Testis (tissue), 2 donors: ENCODE measurements around the gene SEMA3F.

Experiments used
- POLR2A ChIP-seq: fragments of 450-650 bp; IDR thresholded peaks from one replicate; pipeline ENCODE4 v1.6.1; 2017; ENCODE audit warnings: antibody characterized with exemption, mild to moderate bottlenecking, moderate library complexity
- TF ChIP-seq, protein P1 (sequence below), 3 experiments: fragments of 450-650 bp in 2 of 3; fragments of 200-600 bp in 1 of 3; sonication (generic) in 1 of 3; IDR thresholded peaks; one replicate each; pipeline ENCODE4 v1.5.1; 2016 to 2019; ENCODE audit warnings: antibody characterized with exemption in 3 of 3, mild to moderate bottlenecking in 2 of 3, moderate library complexity in 1 of 3

DNA sequence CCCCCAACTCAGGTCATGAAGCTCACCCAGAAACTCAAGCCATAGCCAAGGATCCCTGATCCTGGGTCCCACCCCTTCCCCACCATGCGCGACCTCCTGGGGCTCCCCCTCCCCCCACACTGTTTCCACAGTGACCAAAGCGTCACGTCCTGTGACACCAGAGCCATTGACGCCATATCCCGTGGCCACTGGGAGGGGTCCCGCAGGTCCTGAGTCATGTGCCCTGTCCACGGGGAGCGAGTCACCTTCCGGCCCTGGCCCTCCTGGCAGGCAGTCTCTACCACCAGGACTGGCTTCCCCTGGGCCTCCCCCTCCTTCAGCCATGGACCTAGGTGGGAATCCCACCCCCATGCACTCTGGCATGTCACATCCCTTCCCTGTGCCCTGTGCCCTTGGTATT lies 15.6 kb downstream of the SEMA3F start:
- TF ChIP-seq, protein P1, sequence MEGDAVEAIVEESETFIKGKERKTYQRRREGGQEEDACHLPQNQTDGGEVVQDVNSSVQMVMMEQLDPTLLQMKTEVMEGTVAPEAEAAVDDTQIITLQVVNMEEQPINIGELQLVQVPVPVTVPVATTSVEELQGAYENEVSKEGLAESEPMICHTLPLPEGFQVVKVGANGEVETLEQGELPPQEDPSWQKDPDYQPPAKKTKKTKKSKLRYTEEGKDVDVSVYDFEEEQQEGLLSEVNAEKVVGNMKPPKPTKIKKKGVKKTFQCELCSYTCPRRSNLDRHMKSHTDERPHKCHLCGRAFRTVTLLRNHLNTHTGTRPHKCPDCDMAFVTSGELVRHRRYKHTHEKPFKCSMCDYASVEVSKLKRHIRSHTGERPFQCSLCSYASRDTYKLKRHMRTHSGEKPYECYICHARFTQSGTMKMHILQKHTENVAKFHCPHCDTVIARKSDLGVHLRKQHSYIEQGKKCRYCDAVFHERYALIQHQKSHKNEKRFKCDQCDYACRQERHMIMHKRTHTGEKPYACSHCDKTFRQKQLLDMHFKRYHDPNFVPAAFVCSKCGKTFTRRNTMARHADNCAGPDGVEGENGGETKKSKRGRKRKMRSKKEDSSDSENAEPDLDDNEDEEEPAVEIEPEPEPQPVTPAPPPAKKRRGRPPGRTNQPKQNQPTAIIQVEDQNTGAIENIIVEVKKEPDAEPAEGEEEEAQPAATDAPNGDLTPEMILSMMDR (IDR thresholded peaks at IDR 0.05), result no peak
- TF ChIP-seq POLR2A, result no peak
